Effector memory CD4-positive, alpha-beta T cell (primary cell): ENCODE results near the gene ATG2B.
"Not testable (repeated sequence)": the region's sequence is repeated elsewhere in the genome, so short reads cannot be mapped to it uniquely, and the experiment has no call there.

Source experiments
- DNase-seq, 3 donors: peaks; one replicate each; pipeline ENCODE4 v3.0.0-alpha.2; 2020
- H3K27ac ChIP-seq: 2 replicates; pipeline ENCODE4 v1.7.0; 2013; ENCODE audit warnings: mild to moderate bottlenecking, low read length, moderate library complexity; ENCODE audit not compliant: insufficient read depth, poor library complexity, severe bottlenecking
- H3K27me3 ChIP-seq: replicated peaks from 2 replicates; pipeline ENCODE4 v1.7.0; 2013; ENCODE audit warnings: mild to moderate bottlenecking, low read length; ENCODE audit not compliant: insufficient read depth, control insufficient read depth, poor library complexity, severe bottlenecking
- H3K36me3 ChIP-seq: 2 replicates; pipeline ENCODE4 v1.7.0; 2013; ENCODE audit warnings: mild to moderate bottlenecking, low read length, moderate library complexity; ENCODE audit not compliant: control insufficient read depth, insufficient read depth
- H3K4me1 ChIP-seq: 2 replicates; pipeline ENCODE4 v1.7.0; 2013; ENCODE audit warnings: low read length, mild to moderate bottlenecking; ENCODE audit not compliant: control insufficient read depth, insufficient read depth, poor library complexity, severe bottlenecking
- H3K4me3 ChIP-seq: 2 replicates; pipeline ENCODE4 v1.7.0; 2013; ENCODE audit warnings: low read length, low read depth, mild to moderate bottlenecking; ENCODE audit not compliant: insufficient read depth, poor library complexity, severe bottlenecking
- H3K9me3 ChIP-seq: 2 replicates; pipeline ENCODE4 v1.7.0; 2013; ENCODE audit warnings: mild to moderate bottlenecking, low read length, moderate library complexity; ENCODE audit not compliant: control insufficient read depth

The ATG2B gene

GRCh38 chr14:96247031-96247430 lies 116.1 kb downstream of the ATG2B start:
- DNase-seq, result no peak
- H3K4me1 ChIP-seq, result no peaks in the 10 kb centered on the region
- no peaks in the 10 kb centered on the region for H3K36me3 ChIP-seq
- no peaks in the 10 kb centered on the region for H3K27me3 ChIP-seq
- H3K4me3 ChIP-seq, result no peak overlapping the region
- no peak overlapping the region for H3K27ac ChIP-seq
- H3K9me3 ChIP-seq, result no peaks in the 10 kb centered on the region

- Histone ChIP-seq H3K27ac (no peak overlapping the region), H3K27me3 (no peaks in the 10 kb centered on the region), H3K4me1 (no peaks in the 10 kb centered on the region), H3K36me3 (no peaks in the 10 kb centered on the region), H3K9me3 (no peaks in the 10 kb centered on the region), H3K4me3 (no peak overlapping the region)
- DNase-seq, result no peak
Observed at GRCh38 chr14:96246539-96246847, 116.6 kb downstream of the ATG2B start.

- no peaks in the 10 kb centered on the region for H3K27me3 ChIP-seq
- no peak overlapping the region for H3K4me3 ChIP-seq
- H3K4me1 ChIP-seq, result no peaks in the 10 kb centered on the region
- H3K36me3 ChIP-seq, result no peaks in the 10 kb centered on the region
- no peaks in the 10 kb centered on the region for H3K9me3 ChIP-seq
- no peak overlapping the region for H3K27ac ChIP-seq
- DNase-seq, result no peak
Observed at GRCh38 chr14:96245710-96246538, 117.2 kb downstream of the ATG2B start.

GRCh38 chr14:96245074-96245473 lies 118.1 kb downstream of the ATG2B start:
- H3K36me3 ChIP-seq, H3K9me3 ChIP-seq, DNase-seq, H3K4me3 ChIP-seq, H3K27me3 ChIP-seq, H3K4me1 ChIP-seq, H3K27ac ChIP-seq: not testable (repeated sequence)

GRCh38 chr14:96243785-96244184 lies 119.4 kb downstream of the ATG2B start:
- Histone ChIP-seq H3K4me1 (no peaks in the 10 kb centered on the region), H3K4me3 (no peak overlapping the region), H3K36me3 (no peaks in the 10 kb centered on the region), H3K27ac (no peak overlapping the region), H3K9me3 (no peaks in the 10 kb centered on the region), H3K27me3 (no peaks in the 10 kb centered on the region)
- no peak for DNase-seq

- Histone ChIP-seq H3K27me3 (no peaks in the 10 kb centered on the region), H3K4me1 (no peaks in the 10 kb centered on the region), H3K9me3 (no peaks in the 10 kb centered on the region), H3K4me3 (no peak overlapping the region), H3K27ac (no peak overlapping the region), H3K36me3 (no peaks in the 10 kb centered on the region)
- DNase-seq, result no peak
Observed at GRCh38 chr14:96242126-96242525, 121.0 kb downstream of the ATG2B start.

- Histone ChIP-seq H3K27me3 (no peaks in the 10 kb centered on the region), H3K4me1 (no peaks in the 10 kb centered on the region), H3K36me3 (no peaks in the 10 kb centered on the region), H3K4me3 (no peak overlapping the region), H3K9me3 (no peaks in the 10 kb centered on the region), H3K27ac (no peak overlapping the region)
- no peak for DNase-seq
Observed at GRCh38 chr14:96240641-96241040, 122.5 kb downstream of the ATG2B start.

- DNase-seq, result no peak
Observed at GRCh38 chr14:96239711-96240141, 123.4 kb downstream of the ATG2B start.

GRCh38 chr14:96238676-96239265 lies 124.4 kb downstream of the ATG2B start:
- no peaks in the 10 kb centered on the region for H3K36me3 ChIP-seq
- no peaks in the 10 kb centered on the region for H3K9me3 ChIP-seq
- no peak for DNase-seq
- no peak overlapping the region for H3K27ac ChIP-seq
- no peaks in the 10 kb centered on the region for H3K4me1 ChIP-seq
- no peaks in the 10 kb centered on the region for H3K27me3 ChIP-seq
- H3K4me3 ChIP-seq, result no peak overlapping the region

More at GRCh38 chr14:96239711-96240141, 123.4 kb downstream of the ATG2B start:
- Histone ChIP-seq H3K27me3 (no peaks in the 10 kb centered on the region), H3K4me1 (no peaks in the 10 kb centered on the region), H3K36me3 (no peaks in the 10 kb centered on the region), H3K9me3 (no peaks in the 10 kb centered on the region), H3K27ac (no peak overlapping the region), H3K4me3 (no peak overlapping the region)

- Histone ChIP-seq H3K27ac (no peak overlapping the region), H3K36me3 (no peaks in the 10 kb centered on the region), H3K27me3 (no peaks in the 10 kb centered on the region), H3K4me1 (no peaks in the 10 kb centered on the region), H3K4me3 (no peak overlapping the region), H3K9me3 (no peaks in the 10 kb centered on the region)
- DNase-seq, result no peak
Observed at GRCh38 chr14:96237641-96238040, 125.5 kb downstream of the ATG2B start.
